Stimulated activated CD4-positive, alpha-beta T cell treated with anti-CD3 and anti-CD28 coated beads, Interleukin-1b, Interleukin-23, amount 100 ng/mL, for 4 hours (primary cell): ENCODE measurements around the gene DNAH17.
"Not testable (repeated sequence)": the region's sequence is repeated elsewhere in the genome, so short reads cannot be mapped to it uniquely, and the experiment has no call there.

Source experiments
- DNase-seq, 2 donors: peaks; one replicate each; pipeline ENCODE4 v3.0.0-alpha.2; 2020; ENCODE audit warnings: low read depth in 2 of 2

Gene DNAH17

DNA sequence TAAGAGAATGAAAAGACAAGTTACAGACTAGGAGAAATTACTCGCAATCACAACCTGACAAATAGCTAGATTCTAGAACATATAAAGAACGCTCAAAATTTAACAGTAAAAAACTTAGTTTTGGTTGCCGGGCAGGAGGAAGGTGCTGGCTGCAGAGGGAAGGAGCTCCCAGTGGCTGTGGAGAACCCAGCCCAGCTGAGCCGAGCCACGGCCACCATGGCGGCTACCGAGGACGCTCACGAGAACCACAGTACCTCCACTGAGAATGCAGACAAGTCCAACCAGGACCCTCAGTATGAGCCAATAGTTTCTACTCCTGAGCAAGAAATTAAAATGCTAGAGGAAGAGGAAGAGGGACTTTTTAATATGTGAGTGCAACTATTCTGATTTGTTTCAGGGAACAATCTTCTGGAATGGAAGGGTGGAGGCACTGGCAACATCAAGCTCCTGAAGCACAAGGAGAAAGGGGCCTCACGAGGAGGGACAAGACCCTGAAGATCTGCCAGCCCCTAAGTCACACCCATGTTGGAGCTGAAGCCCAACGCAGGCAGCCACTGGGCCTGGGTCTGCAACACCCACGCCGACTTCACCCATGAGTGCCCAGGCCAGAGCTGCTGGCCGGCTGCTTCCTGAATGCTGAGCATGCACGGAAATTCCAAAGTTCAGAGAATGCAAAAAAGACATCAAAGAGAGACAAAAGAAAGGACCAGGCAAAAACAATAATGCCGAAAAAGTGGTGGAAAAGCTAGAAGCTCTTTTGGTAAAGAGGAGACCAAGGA, 55.0 kb downstream of the DNAH17 start:
- no peak for DNase-seq

DNA sequence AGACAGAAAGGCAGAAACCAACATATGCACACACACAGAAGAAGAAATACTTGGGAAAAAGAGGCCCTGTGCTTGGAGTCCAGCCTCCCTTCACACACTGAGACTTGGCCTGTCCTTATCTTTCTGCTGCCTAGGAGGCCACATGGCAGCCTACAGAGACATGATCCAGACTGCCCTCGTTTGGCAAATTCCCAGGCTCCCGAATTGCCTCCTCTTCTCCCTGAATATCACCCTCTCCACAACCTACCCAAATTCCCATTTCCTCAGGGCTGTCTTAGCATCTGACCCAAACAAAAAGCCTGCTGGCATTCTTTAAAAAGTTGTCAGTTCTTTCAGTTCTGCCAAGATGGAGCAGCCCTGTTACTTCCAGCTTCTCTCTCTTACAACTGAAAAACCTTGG, 59.8 kb downstream of the DNAH17 start:
- no peak for DNase-seq

DNA sequence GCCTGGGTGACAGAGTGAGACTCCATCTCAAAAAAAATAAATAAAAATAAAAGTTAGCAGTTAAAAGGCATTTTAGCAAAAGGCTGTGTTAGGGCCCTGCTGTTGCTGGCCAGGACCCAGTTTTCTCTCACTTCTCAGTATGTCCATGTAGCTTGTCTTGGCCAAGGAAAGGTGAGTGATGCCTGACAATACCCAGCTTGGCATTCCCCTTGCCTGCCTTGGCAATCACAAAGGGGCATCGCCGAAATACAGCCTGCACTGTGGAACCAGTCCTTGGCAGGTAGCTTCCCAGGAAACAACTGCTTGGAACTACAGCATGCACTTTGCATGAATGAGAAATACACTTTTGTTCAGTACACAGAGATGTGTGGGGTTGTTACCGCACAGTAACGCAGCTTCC, 61.7 kb downstream of the DNAH17 start:
- no peak for DNase-seq

DNA sequence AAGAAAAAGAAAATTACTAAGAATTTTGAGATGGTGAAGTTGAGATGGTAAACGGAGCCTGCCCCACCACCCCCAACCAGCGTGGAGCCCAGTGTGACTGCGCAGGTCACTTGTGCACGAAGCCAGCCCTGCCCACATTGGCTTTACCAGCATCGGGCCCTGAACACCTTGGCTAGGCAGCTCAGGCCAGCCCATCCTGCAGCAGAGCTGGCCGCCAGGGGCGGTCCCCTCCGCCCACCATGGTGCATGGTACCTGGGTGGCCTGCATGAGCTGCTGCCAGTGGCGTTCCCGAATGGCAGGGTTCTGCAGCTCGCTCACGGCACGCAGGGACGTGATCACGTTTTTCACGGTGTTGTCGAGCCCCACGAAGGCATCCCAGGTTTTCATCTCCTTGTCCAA, 62.7 kb downstream of the DNAH17 start:
- DNase-seq = no peak

DNA sequence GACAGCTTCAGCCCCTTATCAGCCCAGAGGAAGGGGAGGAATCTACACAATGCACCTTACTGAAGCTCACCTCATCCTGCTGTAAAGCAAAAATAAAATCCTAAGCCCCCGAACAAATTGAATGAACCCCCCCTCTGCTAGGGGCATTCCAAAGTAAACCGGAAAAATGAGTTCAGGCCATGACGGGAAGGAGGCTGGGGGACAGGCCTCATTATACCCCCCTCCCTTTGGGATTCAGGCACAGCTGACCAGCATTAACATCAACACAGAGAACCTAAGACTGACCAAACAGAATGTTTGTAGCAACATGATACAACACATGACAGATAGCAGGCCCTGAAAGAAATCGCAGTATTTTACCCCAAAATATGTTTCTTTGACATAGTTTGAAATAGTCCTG, 64.2 kb downstream of the DNAH17 start:
- DNase-seq = no peak

DNA sequence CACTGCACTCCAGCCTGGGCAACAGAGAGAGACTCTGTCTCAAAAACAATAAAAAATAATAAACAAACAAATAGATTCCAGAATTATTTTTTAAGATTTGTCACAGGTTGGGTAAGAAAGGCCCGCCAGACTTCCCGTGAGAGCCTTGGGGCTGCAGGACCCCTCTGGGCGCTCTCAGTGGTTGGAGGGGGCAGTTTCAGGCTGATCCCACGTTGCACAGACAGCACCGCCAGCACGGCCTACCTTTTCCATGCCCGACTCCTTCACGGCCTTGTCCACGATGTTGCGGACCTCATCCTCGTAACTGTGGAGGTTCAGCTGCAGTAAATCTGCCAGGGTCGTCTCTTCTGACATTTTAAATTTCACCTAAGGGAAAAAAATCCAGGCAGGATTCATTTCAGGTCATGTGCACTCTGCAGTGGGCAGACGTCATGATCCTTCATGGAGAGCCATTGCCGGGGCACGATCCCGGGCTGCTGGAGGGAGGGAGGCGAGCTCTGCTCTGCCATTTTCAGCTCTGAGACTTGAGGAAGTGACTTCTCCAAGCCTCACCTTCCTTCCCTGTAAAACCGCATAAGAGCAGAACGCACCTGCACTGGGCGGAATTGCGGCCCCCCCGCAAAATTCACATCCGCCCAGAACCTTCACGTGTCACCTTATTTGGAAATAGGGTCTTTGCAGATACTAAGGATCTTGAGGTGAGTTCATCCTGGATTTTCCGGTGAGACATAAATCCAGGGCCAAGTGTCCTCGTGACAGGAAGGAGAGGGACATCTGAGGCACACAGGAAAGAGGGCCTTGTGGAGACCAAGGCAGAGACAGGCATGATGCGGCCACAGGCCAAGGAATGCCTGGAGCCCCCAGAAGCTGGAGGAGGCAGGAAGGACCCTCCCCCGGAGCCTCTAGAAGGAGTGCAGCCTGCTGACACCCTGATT, 66.8 kb downstream of the DNAH17 start:
- no peak for DNase-seq

DNA sequence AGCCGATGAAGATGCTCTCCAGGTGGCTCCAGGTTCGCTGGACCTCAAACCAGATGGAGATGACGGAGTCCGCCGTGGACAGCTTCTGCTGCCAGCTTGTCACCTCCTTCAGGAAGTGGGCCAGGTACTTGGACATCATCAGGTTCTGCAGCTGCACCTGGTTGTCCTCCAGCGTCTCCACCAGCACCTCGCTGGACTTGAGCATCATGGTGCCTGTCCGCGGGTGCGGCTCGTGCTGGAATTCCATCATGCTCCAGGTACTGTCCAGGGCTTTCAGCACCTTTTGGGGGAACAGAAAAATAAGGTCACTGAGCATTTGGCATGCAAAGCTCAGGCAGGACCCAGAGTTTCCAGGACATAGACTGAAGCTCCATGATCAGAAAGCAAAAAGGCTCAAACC, 69.7 kb downstream of the DNAH17 start:
- no peak for DNase-seq

DNA sequence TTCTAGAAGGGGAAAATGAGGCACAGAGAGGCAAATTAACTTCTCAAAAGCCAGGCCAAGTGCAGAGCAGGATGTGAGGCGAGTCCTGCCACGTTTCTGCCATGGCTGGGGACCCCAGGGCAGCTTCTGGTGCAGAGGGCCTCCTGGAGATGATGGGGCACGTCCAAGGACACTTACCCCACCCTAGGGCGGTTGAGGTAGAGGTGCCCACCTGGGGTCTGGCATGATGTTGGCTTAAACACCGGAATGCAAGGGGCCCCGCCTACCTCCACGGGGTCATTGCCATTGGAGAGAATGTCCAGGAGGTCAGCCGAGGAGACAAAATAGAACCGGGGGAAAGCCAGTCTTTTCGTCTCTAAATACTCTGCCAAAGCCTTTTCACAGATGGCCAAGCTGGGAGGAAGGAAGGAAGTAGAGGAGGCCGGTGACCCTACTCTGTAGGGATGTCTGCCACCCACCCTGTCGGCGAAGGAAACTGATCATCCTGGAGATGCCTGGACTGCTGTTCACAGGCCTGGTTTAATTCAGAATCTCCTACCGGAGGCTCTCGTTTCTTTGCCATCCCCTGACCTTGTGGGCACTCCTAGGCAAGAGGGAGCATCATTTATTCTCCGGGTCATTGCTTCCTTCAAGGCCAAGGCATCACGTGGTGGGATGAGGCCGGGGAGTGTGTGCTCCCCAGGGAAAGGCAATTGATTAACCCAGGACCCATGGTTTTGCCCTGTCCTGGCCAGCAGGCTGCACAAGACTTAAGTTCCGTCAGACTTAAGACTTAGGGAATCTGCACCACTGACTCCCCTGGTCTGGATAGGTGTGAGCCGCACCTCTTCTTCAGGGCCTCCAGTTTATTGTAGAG, 70.5 kb downstream of the DNAH17 start:
- DNase-seq = no peak

DNA sequence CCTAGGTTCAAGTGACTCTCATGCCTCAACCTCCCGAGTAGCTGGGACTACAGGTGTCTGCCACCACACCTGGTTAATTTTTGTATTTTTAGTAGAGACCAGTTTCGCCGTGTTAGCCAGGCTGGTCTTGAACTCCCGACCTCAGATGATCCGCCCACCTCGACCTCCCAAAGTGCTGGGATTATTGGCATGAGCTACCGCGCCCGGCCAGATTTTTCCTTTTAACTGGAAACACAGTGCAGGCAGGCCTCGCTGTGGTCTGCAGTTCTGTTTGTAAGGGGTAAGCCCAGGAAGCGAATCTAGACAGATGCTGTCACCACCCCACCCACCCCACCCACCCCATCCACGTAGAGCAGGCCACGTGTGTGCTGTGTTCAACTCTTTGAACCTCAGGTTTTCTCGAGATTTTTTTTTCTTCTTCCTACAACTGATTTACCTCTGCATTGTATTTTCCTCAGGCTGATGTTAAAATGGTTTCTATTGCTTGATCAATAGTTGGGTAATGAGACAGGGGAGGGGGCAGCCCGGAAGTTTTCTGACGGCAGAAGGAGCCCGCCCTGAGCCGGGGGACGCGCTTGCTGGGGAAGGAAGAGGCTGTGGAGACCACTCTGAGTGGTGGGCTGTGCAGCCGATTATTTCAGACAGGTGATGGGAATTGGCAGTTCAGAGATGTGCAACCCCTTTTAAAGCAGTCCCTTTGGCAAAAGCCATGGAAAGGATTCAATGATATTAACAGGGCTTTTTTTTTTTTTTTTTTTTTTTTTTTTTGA, 72.9 kb downstream of the DNAH17 start:
- no peak for DNase-seq

DNA sequence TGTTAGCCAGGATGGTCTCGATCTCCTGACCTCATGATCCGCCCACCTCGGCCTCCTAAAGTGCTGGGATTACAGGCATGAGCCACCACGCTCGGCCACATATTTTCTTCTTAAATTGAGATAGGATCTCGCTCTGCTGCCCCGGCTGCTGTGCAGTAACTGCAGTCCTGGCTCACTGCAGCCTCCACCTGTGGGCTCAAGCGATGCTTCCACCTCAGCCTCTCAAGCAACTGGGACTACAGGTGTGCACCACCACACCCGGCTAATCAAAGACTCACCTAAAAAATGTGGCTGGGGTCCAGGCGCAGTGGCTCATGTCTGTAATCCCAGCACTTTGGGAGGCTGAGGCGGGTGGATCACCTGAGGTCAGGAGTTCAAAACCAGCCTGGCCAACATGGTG, 73.8 kb downstream of the DNAH17 start:
- not testable (repeated sequence) for DNase-seq

DNA sequence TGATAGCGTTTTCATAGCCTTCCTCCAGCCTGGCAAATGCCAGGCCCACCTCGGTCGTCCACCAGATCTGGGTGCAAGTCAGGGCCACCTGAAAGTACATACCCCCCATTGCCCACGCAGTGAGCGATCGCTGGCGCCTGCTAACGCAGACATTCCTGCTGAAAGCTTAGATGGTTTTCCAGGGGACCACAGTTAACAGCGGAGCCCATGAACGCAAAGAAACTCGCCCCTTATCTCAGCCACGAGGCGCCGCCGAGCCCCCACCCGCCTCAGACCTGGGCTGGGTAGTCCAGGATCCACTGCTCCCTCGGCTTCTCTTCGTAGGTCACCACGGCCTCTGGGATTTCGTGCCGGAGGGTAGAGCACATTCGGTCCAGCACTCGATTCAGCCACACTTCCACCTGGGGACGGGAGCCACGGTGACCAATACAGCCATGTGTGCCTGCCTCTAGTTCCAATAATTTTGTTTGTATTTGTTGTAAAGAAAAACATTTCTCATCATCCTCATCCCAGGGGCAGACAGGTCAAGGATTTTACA, 74.5 kb downstream of the DNAH17 start:
- no peak for DNase-seq

DNA sequence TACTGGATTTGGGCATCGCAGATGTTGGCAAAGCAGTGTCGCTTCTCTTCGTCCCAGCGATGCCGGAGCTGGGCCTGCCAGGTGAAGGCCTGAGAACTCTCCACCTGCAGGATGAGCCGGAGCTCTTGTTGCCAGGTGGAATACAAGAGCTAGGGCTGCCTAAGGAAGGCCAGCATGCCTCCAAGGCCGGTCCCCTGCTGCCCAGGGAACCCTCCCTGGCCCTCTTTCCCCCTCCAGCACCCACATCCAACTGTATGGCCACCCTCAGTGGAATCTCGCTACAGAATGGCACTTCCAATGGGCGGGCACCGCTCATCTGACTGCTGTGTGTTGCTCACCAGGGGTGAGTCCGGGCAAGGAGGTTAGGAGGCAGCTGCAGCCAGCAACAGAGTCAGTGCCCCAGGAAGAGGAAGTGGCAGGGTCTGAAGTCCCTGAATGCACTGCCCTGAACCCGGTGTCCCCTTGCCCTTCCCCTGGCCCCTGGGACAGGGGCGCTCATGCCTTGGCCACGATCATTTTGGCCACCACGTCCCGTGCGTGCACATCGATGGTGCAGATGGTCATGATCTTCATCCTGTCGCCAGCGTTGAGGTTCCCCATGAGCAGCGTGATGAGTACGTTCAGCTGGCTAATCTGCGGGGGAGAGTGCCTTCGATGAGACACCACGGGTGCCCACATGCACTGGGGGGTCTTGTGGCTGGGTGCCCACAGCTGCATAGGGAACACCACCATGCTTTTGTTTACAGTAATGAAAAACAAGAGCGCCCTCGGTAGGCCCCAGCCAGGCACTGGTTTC, 75.8 kb downstream of the DNAH17 start:
- no peak for DNase-seq

DNA sequence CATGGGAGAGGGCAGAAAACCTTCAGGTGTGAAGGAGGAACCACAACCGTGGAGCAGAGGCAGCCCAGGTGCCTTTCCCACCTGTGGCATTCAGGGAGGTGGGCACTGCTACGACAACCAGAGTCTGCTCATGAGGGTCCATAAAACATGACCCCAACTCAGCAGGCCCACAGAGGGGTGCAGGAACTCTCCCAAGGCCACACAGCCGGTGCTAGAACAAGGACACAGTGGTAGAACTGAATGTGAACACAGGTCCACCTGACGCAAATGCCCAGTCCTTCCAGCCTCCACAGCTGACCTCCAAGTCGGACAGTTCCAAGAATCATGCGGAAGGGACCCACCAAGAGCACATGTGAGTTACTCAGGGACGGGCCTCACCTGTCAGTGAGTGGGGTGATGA, 76.4 kb downstream of the DNAH17 start:
- DNase-seq = no peak

DNA sequence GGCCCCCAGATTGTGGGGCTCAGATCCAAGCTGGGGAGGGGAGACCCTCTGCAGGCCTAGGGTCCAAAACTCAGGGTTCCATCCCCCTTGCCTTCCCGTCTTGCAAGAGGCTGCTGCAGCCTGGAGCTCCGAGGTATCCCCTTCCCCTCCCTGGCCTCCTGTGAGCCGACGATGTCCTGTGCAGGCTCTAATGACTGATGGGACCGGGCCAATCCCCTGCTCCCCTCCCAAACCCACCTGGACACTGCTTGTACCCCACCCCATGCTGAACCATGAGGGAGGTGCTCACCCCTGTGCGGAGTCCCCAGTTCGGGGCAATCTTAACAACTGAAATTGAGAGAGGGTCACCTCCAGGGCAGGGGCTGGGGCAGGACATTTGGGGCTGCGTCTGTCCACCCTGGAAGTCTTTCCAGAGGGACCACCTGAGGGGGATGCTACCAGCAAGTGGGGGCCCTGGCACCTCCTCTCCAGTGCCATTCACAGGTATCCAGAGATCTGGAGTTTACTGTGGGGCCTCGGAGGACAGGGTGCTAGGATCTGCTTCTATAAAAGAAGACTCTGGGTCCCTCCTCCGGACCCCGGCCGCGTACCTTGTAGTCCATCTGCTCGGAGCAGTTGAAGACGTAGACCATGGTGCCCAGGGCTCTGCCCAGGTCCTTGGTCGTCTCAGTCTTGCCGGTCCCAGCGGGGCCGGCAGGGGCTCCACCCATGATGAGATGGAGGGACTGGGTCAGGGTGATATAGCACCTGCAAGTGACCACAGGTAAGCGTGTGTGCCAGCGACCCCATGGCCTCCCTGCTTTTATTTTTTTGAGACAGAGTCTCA, 77.3 kb downstream of the DNAH17 start:
- no peak for DNase-seq

DNA sequence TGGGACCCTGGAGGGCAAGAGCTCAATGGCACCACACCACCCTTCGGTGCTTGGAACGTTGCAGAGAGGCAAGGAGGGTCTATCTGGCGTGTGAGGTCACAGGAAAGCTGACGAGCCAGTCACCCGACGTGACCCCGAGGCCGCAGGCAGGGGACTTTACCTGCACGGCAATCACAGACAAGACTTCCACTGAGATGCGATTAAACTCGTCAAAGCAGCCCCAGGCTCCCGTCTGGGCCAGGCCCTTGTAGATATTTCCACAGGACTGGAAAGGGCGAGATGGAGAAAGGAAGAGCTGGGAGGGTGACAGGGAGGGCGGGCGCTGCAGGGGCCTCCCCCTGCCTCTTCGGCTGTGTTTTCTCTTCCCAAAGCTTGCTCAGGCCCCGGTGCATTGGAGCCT, 78.3 kb downstream of the DNAH17 start:
- no peak for DNase-seq

DNA sequence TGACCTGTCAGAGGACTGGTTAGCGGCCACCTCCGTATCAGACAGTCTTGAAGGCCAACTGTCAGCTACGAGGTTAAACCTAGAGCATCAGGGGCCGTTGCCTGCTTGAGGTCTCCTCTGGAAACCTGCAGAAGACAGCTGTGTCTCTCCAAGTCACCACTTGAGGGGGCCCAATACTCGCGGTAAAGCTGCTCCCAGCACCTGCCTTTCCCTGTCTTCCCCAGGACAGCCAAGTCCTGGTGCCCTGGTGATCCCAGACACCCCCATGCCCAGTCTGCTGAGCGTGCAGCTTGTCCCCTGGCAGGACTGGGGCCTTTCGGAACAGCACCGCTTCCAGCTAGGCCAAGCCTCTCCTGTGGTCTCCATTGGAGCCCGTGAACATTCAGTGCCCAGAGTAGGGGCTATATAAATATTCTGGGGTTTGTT, 80.1 kb downstream of the DNAH17 start:
- DNase-seq = peak; percentile 18 to 25

DNA sequence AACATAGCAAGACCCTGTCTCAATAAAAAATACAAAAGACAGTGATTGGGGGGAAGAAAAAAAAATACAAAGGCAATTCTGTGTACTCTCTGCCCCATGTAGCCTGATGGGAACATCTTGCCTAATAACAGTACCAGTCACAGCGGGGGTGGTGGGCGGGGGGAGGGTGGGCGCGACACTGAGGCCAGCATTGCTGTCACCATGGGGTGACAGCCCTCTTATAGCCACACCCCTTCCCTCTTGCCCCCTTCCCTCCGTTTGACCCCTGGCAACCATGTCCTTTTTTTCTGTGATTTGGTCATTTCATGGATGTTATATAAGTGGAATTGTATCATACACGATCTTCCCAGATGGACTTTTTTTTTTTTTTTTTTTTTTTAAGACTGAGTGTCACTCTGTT, 80.9 kb downstream of the DNAH17 start:
- DNase-seq = no peak

DNA sequence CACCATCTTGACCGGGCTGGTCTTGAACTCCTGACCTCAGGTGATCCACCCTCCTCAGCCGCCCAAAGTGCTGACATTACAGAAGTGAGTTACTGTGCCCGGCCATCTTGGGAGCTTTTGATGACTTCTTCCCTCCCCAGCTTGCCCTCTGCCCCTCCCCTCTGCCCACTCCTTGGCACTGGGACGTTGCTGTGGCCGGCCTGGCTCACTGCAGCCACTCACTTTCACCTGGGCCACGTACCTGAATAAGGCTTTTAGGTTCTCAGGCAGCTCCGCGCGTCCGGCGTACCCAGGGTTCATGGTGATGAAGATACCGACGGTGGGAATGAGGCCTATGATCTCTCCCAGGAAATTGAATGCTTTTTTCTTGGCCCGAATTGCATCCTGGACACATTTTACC, 81.6 kb downstream of the DNAH17 start:
- no peak for DNase-seq

DNA sequence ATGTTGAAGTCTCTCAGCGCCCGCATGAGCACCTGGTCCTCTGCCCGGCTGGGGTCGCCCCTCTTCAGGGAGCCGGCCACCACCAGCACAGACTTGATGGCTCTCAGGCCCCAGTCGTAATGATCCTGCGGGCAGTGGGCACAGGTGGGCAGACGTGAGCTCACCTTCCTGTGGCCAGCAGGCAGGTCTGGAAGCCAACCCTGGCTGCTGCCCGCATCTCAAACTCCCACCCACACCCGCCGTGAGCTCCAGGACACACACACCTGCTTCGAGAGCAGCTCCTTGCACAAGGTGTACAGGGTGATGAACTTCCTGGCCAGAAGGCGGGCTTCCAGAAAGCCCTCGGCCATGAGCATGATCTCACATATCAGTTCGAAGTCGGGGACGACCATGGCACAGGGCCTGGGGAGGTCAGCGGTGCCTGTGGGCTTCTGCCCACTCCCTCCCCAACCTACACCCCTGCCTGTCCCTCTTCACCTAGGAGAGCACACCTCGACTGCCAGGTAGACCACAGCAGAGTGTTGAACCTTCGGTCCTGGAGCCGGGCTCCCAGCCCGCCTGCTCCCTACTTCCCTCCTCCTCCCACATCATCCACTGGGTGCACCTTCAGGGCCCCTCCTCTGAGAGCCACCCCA, 82.4 kb downstream of the DNAH17 start:
- no peak for DNase-seq
